A549 treated with DMSO at 1 μM for 4 hours (cell line): ENCODE results near the gene MAIP1. TPM values are rescaled to one million over a fixed set of nuclear protein-coding genes. Genes with fewer than 3 reads are reported as not detected.

Experiments
- total RNA-seq: library from RNA; stranded (reverse); fragments of 200-300 nt; extraction: Qiagen RNA extraction; gene quantifications from 5 replicates; pipeline ENCODE4 v1.2.3, GENCODE V29; 2022; ENCODE audit warnings: low read depth

MAIP1 gene
- total RNA-seq = 34.5 to 40.0 TPM (median 37.3 TPM) in 5 replicates

GRCh38 chr2:199955339-199956061, at the start of gene MAIP1, which contains the start of gene TYW5:
TSS of gene MAIP1 (plus strand) at chr2:199955582. CDS start at chr2:199955799, 217 bp downstream.
TSS of gene TYW5 (minus strand) at chr2:199955491. CDS start at chr2:199955470, 21 bp downstream.

GRCh38 chr2:199911052-199911876, 44.1 kb upstream of the MAIP1 start, which contains the start of gene C2orf69:
TSS of gene C2orf69 (plus strand) at chr2:199911293. CDS start at chr2:199911439, 146 bp downstream.

Other genes with a start within 250 kb of the MAIP1 start
- 2.2 to 3.0 TPM (median 2.6 TPM) in 5 replicates for gene FTCDNL1, start 104.4 kb upstream of the MAIP1 start, total RNA-seq
- 6.7 to 10.8 TPM (median 8.7 TPM) in 5 replicates for gene C2orf69, start 44.3 kb upstream of the MAIP1 start, total RNA-seq
- gene TYW5, start 91 bp upstream of the MAIP1 start, total RNA-seq = 7.0 to 7.9 TPM (median 7.8 TPM) in 5 replicates